BE2C (cell line): Measurements from ENCODE around the gene ITM2B.

Experiments used
- DNase-seq: peaks from one replicate; pipeline ENCODE4 v3.0.0-alpha.2; 2020
- H3K27me3 ChIP-seq: fragments of 250-450 bp; sonication (Bioruptor Pico); 2 replicates; pipeline ENCODE4 v1.5.1; 2020; ENCODE audit warnings: mild to moderate bottlenecking
- H3K36me3 ChIP-seq: fragments of 250-450 bp; sonication (Bioruptor Pico); 2 replicates; pipeline ENCODE4 v1.5.1; 2020; ENCODE audit warnings: mild to moderate bottlenecking
- H3K4me1 ChIP-seq: fragments of 250-450 bp; sonication (Bioruptor Pico); 2 replicates; pipeline ENCODE4 v1.5.1; 2020
- H3K4me3 ChIP-seq: 2 replicates; pipeline ENCODE4 v1.5.1; 2011; ENCODE audit warnings: low read depth, low read length
- H3K9me3 ChIP-seq: fragments of 250-450 bp; sonication (Bioruptor Pico); 2 replicates; pipeline ENCODE4 v1.5.1; 2020
- TF ChIP-seq, protein P1 (sequence below): IDR thresholded peaks from 2 replicates; pipeline ENCODE4 v1.5.1; 2012; ENCODE audit warnings: mild to moderate bottlenecking, low read depth, low read length

ITM2B gene

GRCh38 chr13:48268019-48268418, 35.0 kb downstream of the ITM2B start:
- Histone ChIP-seq H3K27me3 (no peaks in the 10 kb centered on the region), H3K36me3 (peaks cover 40% of the 10 kb centered on the region), H3K4me3 (no peak overlapping the region), H3K9me3 (no peaks in the 10 kb centered on the region), H3K4me1 (no peaks in the 10 kb centered on the region; the same call in 1 of the 2 replicates)
- TF ChIP-seq, protein P1, sequence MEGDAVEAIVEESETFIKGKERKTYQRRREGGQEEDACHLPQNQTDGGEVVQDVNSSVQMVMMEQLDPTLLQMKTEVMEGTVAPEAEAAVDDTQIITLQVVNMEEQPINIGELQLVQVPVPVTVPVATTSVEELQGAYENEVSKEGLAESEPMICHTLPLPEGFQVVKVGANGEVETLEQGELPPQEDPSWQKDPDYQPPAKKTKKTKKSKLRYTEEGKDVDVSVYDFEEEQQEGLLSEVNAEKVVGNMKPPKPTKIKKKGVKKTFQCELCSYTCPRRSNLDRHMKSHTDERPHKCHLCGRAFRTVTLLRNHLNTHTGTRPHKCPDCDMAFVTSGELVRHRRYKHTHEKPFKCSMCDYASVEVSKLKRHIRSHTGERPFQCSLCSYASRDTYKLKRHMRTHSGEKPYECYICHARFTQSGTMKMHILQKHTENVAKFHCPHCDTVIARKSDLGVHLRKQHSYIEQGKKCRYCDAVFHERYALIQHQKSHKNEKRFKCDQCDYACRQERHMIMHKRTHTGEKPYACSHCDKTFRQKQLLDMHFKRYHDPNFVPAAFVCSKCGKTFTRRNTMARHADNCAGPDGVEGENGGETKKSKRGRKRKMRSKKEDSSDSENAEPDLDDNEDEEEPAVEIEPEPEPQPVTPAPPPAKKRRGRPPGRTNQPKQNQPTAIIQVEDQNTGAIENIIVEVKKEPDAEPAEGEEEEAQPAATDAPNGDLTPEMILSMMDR, result no peak
- DNase-seq, result no peak

- no peaks in the 10 kb centered on the region for H3K27me3 ChIP-seq
- no peak for DNase-seq
- TF ChIP-seq, protein P1, result no peak
- H3K36me3 ChIP-seq, result peaks cover 13% of the 10 kb centered on the region
- H3K9me3 ChIP-seq, result no peaks in the 10 kb centered on the region
- H3K4me1 ChIP-seq, result no peaks in the 10 kb centered on the region
- H3K4me3 ChIP-seq, result no peak overlapping the region
These were observed 40.3 kb downstream of the ITM2B start for GRCh38 chr13:48273346-48273745.

DNA sequence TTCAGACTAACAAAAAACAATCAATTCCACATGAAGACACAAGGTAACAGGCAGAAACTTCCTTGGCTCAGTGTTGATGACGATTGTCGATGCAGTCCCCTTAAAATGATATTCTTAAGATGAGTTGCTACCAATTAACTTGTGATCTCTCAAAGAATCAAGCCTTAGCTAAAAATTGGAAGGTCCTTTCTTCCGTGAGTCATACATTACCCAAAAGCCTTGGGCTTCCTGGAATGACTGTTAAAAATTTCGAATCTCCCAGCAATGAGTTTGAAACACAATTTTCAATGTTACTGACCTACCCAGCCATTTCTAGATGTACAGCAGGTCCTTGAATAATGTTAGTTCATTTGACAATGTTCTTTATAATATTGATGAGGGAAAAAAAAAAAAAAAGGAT, 42.5 kb downstream of the ITM2B start:
- Histone ChIP-seq H3K9me3 (no peaks in the 10 kb centered on the region), H3K4me3 (no peak overlapping the region), H3K4me1 (no peaks in the 10 kb centered on the region), H3K27me3 (no peaks in the 10 kb centered on the region), H3K36me3 (no peaks in the 10 kb centered on the region)
- no peak for DNase-seq
- TF ChIP-seq, protein P1, result no peak

GRCh38 chr13:48278806-48279205, 45.8 kb downstream of the ITM2B start:
- Histone ChIP-seq H3K4me1 (no peaks in the 10 kb centered on the region), H3K9me3 (no peaks in the 10 kb centered on the region), H3K27me3 (no peaks in the 10 kb centered on the region), H3K36me3 (no peaks in the 10 kb centered on the region), H3K4me3 (no peak overlapping the region)
- TF ChIP-seq, protein P1, result no peak
- no peak for DNase-seq

- Histone ChIP-seq H3K4me1 (no peaks in the 10 kb centered on the region), H3K9me3 (no peaks in the 10 kb centered on the region), H3K4me3 (no peak overlapping the region), H3K27me3 (no peaks in the 10 kb centered on the region), H3K36me3 (no peaks in the 10 kb centered on the region)
- DNase-seq, result no peak
- TF ChIP-seq, protein P1, result no peak
These were observed 48.5 kb downstream of the ITM2B start for GRCh38 chr13:48281556-48281955.

DNA sequence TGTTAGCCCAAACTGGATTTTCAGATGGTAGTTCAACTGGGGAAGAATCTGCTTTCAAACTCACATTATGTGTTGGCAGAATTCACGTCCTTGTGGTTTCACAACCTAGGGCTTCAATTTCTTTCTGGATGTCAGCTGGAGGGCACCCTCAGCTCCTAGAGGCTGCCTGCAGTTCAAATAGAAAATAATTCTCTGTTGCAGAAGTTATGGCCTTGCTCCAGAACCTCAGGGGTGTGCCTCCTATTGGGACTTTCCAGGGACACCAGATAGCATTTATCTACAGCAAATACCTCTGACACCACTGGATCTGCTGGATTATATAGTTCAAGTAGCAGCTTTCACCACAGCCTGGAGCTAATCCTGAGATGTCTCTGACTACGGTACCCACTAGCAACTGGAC, 58.7 kb downstream of the ITM2B start:
- TF ChIP-seq, protein P1, result no peak
- no peak for DNase-seq
- Histone ChIP-seq H3K4me3 (no peak overlapping the region), H3K9me3 (no peaks in the 10 kb centered on the region), H3K36me3 (no peaks in the 10 kb centered on the region), H3K4me1 (no peaks in the 10 kb centered on the region), H3K27me3 (no peaks in the 10 kb centered on the region)
